Gastroesophageal sphincter (tissue), 4 donors: Measurements from ENCODE around the gene KCTD17. TPM values are rescaled to one million over a fixed set of nuclear protein-coding genes. Genes with fewer than 3 reads are reported as not detected.

ENCODE experiments used
- ATAC-seq: fragments of 150-250 bp; one replicate; pipeline ENCODE4 v1.9.1; 2016; ENCODE audit warnings: mild to moderate bottlenecking, moderate library complexity
- H3K27ac ChIP-seq, 4 donors: fragments of 200-600 bp; sonication (generic) in 3 of 4; 1 replicate in 3 of 4; 2 replicates in 1 of 4; pipeline ENCODE4 v1.5.1; 2016 to 2019
- H3K27me3 ChIP-seq: fragments of 200-600 bp; sonication (generic); one replicate; pipeline ENCODE4 v1.5.1; 2019
- H3K36me3 ChIP-seq, 2 donors: fragments of 200-600 bp; sonication (generic); one replicate each; pipeline ENCODE4 v1.5.1; 2019; ENCODE audit warnings: control low read depth in 1 of 2
- H3K4me1 ChIP-seq, 3 donors: fragments of 200-600 bp; sonication (generic); 1 replicate in 2 of 3; 2 replicates in 1 of 3; pipeline ENCODE4 v1.5.1; 2016 to 2019; ENCODE audit warnings: control low read depth in 2 of 3
- H3K4me3 ChIP-seq, 2 donors: fragments of 200-600 bp; sonication (generic); one replicate each; pipeline ENCODE4 v1.5.1; 2019; ENCODE audit warnings: mild to moderate bottlenecking in 1 of 2, moderate library complexity in 1 of 2
- H3K9me3 ChIP-seq, 3 donors: fragments of 200-600 bp; sonication (generic); one replicate each; pipeline ENCODE4 v1.5.1; 2017 to 2019; ENCODE audit warnings: control low read depth in 2 of 3
- EP300 ChIP-seq: sonication (generic); formaldehyde crosslinking; IDR thresholded peaks from one replicate; pipeline ENCODE4 v1.6.1; 2017; ENCODE audit warnings: antibody characterized with exemption, mild to moderate bottlenecking
- POLR2A ChIP-seq, 2 donors: fragments of 450-650 bp; IDR thresholded peaks; one replicate each; pipeline ENCODE4 v1.6.1; 2017; ENCODE audit warnings: antibody characterized with exemption in 2 of 2, mild to moderate bottlenecking in 2 of 2, moderate library complexity in 1 of 2
- POLR2AphosphoS5 ChIP-seq: sonication (generic); formaldehyde crosslinking; IDR thresholded peaks from one replicate; pipeline ENCODE4 v1.6.1; 2017; ENCODE audit warnings: antibody characterized with exemption
- WGBS, 2 donors: methylation state at CpG; one replicate each; pipeline ENCODE4 v1.1.5; 2018; ENCODE audit warnings: low coverage in 1 of 2; 5-methylcytosine and 5-hydroxymethylcytosine counted together
- total RNA-seq, 4 donors: library from RNA; depleted of rRNA; stranded (reverse); fragments of >200 nt; gene quantifications; one replicate each; pipeline ENCODE4 v1.1.0, GENCODE V29; 2016
- TF ChIP-seq, protein P1 (sequence below), 4 experiments: fragments of 200-600 bp in 2 of 4; fragments of 450-650 bp in 2 of 4; sonication (generic) in 1 of 4; IDR thresholded peaks; one replicate each; pipeline ENCODE4 v1.5.1; 2017 to 2019; ENCODE audit warnings: antibody characterized with exemption in 4 of 4, mild to moderate bottlenecking in 2 of 4, moderate library complexity in 2 of 4

KCTD17 gene
- total RNA-seq, 4 donors from 2014 or later = 23.3 to 33.2 (median 29.3) TPM

DNA sequence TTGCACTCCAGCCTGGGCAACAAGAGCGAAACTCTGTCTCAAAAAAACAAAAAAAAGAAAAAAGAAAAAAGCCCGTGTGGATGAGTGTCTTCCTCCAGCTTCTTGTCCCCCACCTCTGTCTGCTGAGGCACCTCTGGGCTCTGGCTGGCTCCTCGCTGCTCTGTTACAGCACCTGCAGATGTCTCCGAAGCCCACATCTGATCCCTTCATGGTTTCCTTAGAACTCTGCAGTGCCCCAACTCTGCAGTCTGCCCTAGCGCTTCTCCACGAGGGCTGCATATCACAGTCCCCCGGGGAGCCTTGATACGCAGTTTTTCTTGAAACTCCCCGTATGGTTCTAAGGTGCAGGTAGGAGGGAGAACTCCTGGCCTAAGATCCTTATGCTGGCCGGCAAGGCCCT lies 15.9 kb downstream of the KCTD17 start:
- WGBS, 2 donors = 64 to 73% methylated on average over 4 to 5 of the region's 10 CpGs

DNA sequence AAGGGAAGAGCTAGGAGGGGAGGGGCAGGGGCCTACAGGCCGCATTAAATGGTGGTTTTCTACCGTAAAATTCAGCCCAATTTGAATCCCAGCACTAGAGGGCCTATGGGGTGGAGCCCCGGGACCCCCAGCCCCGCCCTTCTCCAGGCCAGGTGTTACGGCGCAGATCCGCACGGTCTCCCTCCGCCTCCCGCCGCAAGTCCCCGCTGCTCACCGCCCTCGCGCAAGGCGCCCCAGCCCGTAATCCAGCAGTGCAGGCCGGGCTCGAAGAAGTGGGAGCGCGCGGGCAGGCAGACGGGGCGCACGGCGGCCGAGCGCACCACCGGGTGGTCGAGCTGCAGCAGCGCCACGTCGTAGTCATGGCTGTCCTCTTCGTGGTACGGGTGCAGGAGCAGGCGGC lies 17.3 kb downstream of the KCTD17 start:
- no peak overlapping the region for H3K4me3 ChIP-seq
- ATAC-seq = no peak
- WGBS, 2 donors = 0% methylated on average over 7 of the region's 36 CpGs; no CpG with 5 or more reads in 1 of the 2 donors
- no peak for TF ChIP-seq POLR2A (IDR thresholded peaks at IDR 0.05)
- TF ChIP-seq, protein P1, sequence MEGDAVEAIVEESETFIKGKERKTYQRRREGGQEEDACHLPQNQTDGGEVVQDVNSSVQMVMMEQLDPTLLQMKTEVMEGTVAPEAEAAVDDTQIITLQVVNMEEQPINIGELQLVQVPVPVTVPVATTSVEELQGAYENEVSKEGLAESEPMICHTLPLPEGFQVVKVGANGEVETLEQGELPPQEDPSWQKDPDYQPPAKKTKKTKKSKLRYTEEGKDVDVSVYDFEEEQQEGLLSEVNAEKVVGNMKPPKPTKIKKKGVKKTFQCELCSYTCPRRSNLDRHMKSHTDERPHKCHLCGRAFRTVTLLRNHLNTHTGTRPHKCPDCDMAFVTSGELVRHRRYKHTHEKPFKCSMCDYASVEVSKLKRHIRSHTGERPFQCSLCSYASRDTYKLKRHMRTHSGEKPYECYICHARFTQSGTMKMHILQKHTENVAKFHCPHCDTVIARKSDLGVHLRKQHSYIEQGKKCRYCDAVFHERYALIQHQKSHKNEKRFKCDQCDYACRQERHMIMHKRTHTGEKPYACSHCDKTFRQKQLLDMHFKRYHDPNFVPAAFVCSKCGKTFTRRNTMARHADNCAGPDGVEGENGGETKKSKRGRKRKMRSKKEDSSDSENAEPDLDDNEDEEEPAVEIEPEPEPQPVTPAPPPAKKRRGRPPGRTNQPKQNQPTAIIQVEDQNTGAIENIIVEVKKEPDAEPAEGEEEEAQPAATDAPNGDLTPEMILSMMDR (IDR thresholded peaks at IDR 0.05) = no peak
- TF ChIP-seq EP300 = no peak
- no peak for TF ChIP-seq POLR2AphosphoS5
- peaks cover 0 to 3% of the 10 kb centered on the region in 2 donors for H3K36me3 ChIP-seq
- no peak overlapping the region for H3K27ac ChIP-seq
- no peaks in the 10 kb centered on the region for H3K4me1 ChIP-seq
- peaks cover 74% of the 10 kb centered on the region for H3K27me3 ChIP-seq
- H3K9me3 ChIP-seq = no peaks in the 10 kb centered on the region

More for the DNA sequence above, 15.9 kb downstream of the KCTD17 start:
- peaks cover 63% of the 10 kb centered on the region for H3K27me3 ChIP-seq
- no peaks in the 10 kb centered on the region for H3K4me1 ChIP-seq
- no peak for ATAC-seq
- peaks cover 0 to 4% of the 10 kb centered on the region in 2 donors for H3K36me3 ChIP-seq
- H3K4me3 ChIP-seq = no peak overlapping the region
- no peak overlapping the region for H3K27ac ChIP-seq
- TF ChIP-seq POLR2A (IDR thresholded peaks at IDR 0.05) = no peak
- TF ChIP-seq POLR2AphosphoS5 = no peak
- no peak for TF ChIP-seq EP300
- TF ChIP-seq, protein P1 (IDR thresholded peaks at IDR 0.05) = no peak
- no peaks in the 10 kb centered on the region for H3K9me3 ChIP-seq

DNA sequence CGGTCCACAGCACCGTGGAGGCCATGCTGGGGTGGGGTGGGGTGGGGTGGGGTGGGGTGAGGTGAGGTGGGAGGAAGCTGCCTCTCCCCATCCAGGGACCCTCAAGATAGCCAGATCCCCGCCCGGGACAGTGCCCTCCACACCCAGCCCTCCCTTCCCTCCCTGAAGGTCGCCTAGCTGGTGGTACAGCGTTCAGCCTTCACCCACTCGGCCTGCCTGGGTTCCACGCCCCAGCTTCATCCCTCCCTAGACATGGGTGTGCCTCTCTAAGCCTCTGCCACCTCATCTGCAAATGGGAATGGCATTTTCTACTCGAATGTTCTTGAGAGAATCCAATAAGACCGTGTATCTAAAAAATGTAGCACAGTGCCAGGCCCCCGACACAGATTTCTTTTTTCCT lies 17.8 kb downstream of the KCTD17 start:
- TF ChIP-seq EP300 = no peak
- TF ChIP-seq POLR2A (IDR thresholded peaks at IDR 0.05) = no peak
- TF ChIP-seq POLR2AphosphoS5 = no peak
- TF ChIP-seq, protein P1 (IDR thresholded peaks at IDR 0.05) = no peak
- no peak for ATAC-seq
- H3K36me3 ChIP-seq = no peaks in the 10 kb centered on the region
- no peak overlapping the region for H3K27ac ChIP-seq
- no peaks in the 10 kb centered on the region for H3K9me3 ChIP-seq
- 21 to 25% methylated on average over 2 to 8 of the region's 11 CpGs for WGBS, 2 donors
- peaks cover 78% of the 10 kb centered on the region for H3K27me3 ChIP-seq
- H3K4me3 ChIP-seq = no peak overlapping the region
- no peaks in the 10 kb centered on the region for H3K4me1 ChIP-seq

DNA sequence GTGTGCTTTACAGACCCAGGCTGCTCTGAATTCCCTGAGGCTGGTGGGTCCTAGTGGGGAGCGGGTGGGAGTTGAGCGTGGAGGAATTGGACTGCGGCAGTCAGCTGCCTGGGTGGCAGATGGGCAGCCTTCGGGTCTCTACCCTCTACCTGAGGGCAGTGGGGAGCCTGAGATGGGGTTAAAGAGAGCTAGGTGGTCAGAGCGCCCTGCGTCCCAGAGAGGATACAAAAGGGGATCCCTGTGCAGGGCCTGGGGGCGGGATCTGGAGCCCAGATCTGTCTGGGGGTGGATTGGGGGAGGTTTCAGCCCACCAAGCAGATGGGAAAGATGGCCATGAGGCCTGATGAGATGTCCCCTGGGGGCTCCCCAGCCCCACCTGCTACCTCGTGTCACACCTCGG lies 18.2 kb downstream of the KCTD17 start:
- no peak for TF ChIP-seq POLR2A (IDR thresholded peaks at IDR 0.05)
- TF ChIP-seq, protein P1 (IDR thresholded peaks at IDR 0.05) = no peak
- TF ChIP-seq EP300 = no peak
- TF ChIP-seq POLR2AphosphoS5 = no peak
- ATAC-seq = no peak
- peaks cover 82% of the 10 kb centered on the region for H3K27me3 ChIP-seq
- H3K4me3 ChIP-seq = no peak overlapping the region
- H3K4me1 ChIP-seq = no peaks in the 10 kb centered on the region
- no peaks in the 10 kb centered on the region for H3K9me3 ChIP-seq
- WGBS, 2 donors = 82% methylated on average over 2 of the region's 9 CpGs; no CpG with 5 or more reads in 1 of the 2 donors
- no peaks in the 10 kb centered on the region for H3K36me3 ChIP-seq
- H3K27ac ChIP-seq = no peak overlapping the region

DNA sequence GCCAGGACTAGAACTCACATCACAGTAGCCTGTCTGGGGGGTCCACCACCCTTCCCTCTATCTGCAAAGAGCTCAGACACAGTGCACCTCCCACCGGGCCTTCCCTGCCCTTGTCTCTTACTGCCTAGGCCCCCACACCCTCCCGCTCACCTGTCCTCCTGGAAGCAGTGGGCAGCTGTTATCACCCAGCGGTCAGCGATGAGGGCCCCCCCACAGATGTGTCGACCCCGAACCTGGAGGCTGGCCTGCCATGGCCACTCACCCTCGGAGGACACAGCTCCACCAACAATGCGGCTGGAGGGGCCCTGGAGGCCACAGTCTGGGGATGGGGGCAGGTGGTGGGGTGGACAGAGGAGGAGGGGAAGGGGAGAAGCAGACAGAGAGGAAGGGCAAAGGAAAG lies 18.8 kb downstream of the KCTD17 start:
- Histone ChIP-seq H3K4me3 (no peak overlapping the region), H3K4me1 (no peaks in the 10 kb centered on the region), H3K36me3 (no peaks in the 10 kb centered on the region), H3K27me3 (peaks cover 89% of the 10 kb centered on the region), H3K27ac (no peak overlapping the region), H3K9me3 (no peaks in the 10 kb centered on the region)
- TF ChIP-seq, protein P1 (IDR thresholded peaks at IDR 0.05) = no peak
- TF ChIP-seq EP300 (no peak), POLR2AphosphoS5 (no peak), POLR2A (IDR thresholded peaks at IDR 0.05) (no peak)
- no peak for ATAC-seq
- 63% methylated on average over 1 of the region's 8 CpGs; no CpG with 5 or more reads in 1 of the 2 donors for WGBS, 2 donors
